AG09319 (cell line): Measurements from ENCODE around the gene SNRPB2.

Experiments
- DNase-seq: peaks from one replicate; pipeline ENCODE4 v3.0.0-alpha.2; 2010; ENCODE audit warnings: low read depth; ENCODE audit errors: extremely low read depth
- TF ChIP-seq, protein P1 (sequence below): IDR thresholded peaks from 2 replicates; pipeline ENCODE4 v1.5.1; 2011; ENCODE audit warnings: low read depth, mild to moderate bottlenecking, inconsistent platforms, low read length, moderate library complexity

The SNRPB2 gene

DNA sequence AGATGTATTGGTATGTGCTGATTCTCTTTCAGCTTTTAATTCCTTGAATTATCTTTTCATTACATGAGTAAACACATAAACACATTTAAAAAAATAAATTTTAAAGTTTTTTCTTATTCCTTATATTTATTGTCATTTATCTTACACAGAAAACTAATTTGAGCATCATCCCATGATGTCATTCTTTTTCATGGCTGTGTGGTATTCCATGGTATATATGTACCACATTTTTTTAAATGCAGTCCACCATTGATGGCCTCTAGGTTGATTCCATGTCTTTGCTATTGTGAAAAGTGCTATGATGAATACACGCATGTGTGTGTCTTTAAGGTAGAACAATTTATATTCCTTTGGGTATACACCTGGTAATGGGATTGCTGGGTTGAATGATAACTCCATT lies 51.7 kb downstream of the SNRPB2 start:
- TF ChIP-seq, protein P1, sequence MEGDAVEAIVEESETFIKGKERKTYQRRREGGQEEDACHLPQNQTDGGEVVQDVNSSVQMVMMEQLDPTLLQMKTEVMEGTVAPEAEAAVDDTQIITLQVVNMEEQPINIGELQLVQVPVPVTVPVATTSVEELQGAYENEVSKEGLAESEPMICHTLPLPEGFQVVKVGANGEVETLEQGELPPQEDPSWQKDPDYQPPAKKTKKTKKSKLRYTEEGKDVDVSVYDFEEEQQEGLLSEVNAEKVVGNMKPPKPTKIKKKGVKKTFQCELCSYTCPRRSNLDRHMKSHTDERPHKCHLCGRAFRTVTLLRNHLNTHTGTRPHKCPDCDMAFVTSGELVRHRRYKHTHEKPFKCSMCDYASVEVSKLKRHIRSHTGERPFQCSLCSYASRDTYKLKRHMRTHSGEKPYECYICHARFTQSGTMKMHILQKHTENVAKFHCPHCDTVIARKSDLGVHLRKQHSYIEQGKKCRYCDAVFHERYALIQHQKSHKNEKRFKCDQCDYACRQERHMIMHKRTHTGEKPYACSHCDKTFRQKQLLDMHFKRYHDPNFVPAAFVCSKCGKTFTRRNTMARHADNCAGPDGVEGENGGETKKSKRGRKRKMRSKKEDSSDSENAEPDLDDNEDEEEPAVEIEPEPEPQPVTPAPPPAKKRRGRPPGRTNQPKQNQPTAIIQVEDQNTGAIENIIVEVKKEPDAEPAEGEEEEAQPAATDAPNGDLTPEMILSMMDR, result no peak
- no peak for DNase-seq

DNA sequence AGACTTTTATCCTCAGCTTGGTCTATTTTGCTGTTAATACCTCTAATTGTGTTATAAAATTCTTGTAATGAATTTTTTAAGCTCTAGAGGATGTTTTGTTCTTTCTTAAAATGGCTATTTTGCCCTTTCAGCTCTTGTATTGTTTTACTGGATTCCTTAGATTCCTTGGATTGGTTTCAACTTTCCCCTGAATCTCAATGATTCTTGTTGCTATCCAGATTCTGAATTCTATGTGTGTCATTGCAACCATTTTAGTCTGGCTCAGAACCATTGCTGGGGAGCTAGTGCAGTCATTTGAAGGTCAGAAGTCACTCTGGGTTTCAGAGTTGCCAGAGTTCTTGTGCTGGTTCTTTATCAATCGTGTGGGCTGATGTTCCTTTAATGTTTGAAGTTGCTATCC lies 55.4 kb downstream of the SNRPB2 start:
- TF ChIP-seq, protein P1, result no peak
- no peak for DNase-seq
